ENCODE results near the gene STK17B. TPM values are rescaled to one million over a fixed set of nuclear protein-coding genes. Genes with fewer than 3 reads are reported as not detected.

Gene STK17B
- total and polyA plus RNA-seq, 8 donors, result 1.9 to 10.9 (median 6.9) TPM

- H3K36me3 ChIP-seq, result no peaks in the 10 kb centered on the region
- H3K4me3 ChIP-seq, result no peak overlapping the region
- peaks cover 0 to 3% (median 0%) of the 10 kb centered on the region in 3 donors for H3K4me1 ChIP-seq
- TF ChIP-seq CTCF (IDR thresholded peaks at IDR 0.05), result no peak
- no peaks in the 10 kb centered on the region for H3K27me3 ChIP-seq
- 80 to 91% methylated on average over 4 of the region's 4 CpGs for WGBS, 2 donors
- H3K9me3 ChIP-seq, result no peaks in the 10 kb centered on the region
- no peak for ATAC-seq
- intact Hi-C loops (cut with DNase I), result no loop called here
- no peak for DNase-seq
- FAIRE-seq, result no peak
- no peak overlapping the region for H3K27ac ChIP-seq
Observed at GRCh38 chr2:196117214-196117705, 54.1 kb downstream of the STK17B start.

- Histone ChIP-seq H3K4me3 (no peak overlapping the region), H3K27ac (peak overlapping the region in 3 of 4 donors; percentile 57 to 74 (median 62)), H3K4me1 (peaks cover 0 to 3% (median 0%) of the 10 kb centered on the region in 3 donors), H3K9me3 (no peaks in the 10 kb centered on the region), H3K36me3 (no peaks in the 10 kb centered on the region), H3K27me3 (no peaks in the 10 kb centered on the region)
- DNase-seq (no peak), ATAC-seq (peak; percentile 44 to 85 (median 60)), FAIRE-seq (no peak)
- intact Hi-C loops (cut with DNase I), result no loop called here
- WGBS, 2 donors, result 29 to 30% methylated on average over 7 of the region's 7 CpGs
- TF ChIP-seq CTCF (IDR thresholded peaks at IDR 0.05), result no peak
Observed at GRCh38 chr2:196113061-196113974, 58.1 kb downstream of the STK17B start.

- H3K4me1 ChIP-seq, result peaks cover 0 to 3% (median 0%) of the 10 kb centered on the region in 3 donors
- no peaks in the 10 kb centered on the region for H3K36me3 ChIP-seq
- peak overlapping the region in 2 of 4 donors; percentile 62 to 74 for H3K27ac ChIP-seq
- no peaks in the 10 kb centered on the region for H3K27me3 ChIP-seq
- 32 to 36% methylated on average over 5 of the region's 5 CpGs for WGBS, 2 donors
- no peak for TF ChIP-seq CTCF (IDR thresholded peaks at IDR 0.05)
- DNase-seq (no peak), ATAC-seq (peak; percentile 55 to 81 (median 56)), FAIRE-seq (no peak)
- H3K9me3 ChIP-seq, result no peaks in the 10 kb centered on the region
- H3K4me3 ChIP-seq, result no peak overlapping the region
- intact Hi-C loops (cut with DNase I), result no loop called here
Observed at GRCh38 chr2:196112418-196113034, 58.9 kb downstream of the STK17B start.

DNA sequence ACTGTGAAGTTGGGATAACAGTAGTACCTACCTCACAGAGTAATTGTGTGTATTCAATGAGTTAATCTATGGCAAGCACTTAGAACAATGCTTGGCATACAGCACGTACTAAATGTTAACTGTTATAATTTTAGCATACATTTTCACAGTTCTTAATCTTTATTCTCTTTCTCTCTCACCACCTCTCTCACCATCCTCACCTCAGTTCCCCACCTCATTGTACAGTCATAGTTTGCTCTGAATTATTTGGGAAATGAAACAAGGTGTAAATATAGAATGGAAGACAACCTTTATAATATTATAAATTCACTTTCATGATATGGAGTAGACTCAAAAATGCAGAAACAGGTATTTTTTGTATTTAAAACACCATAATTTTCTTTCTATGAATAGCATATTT lies 62.8 kb downstream of the STK17B start:
- FAIRE-seq, result no peak
- TF ChIP-seq CTCF (IDR thresholded peaks at IDR 0.05), result no peak
- no peak for ATAC-seq
- intact Hi-C loops (cut with DNase I), result no loop called here
- no peaks in the 10 kb centered on the region for H3K27me3 ChIP-seq
- DNase-seq, result no peak
- no peaks in the 10 kb centered on the region for H3K9me3 ChIP-seq
- no peaks in the 10 kb centered on the region for H3K4me1 ChIP-seq
- no peak overlapping the region for H3K27ac ChIP-seq
- WGBS, 2 donors, result 55 to 76% methylated on average over 1 of the region's 1 CpG
- H3K36me3 ChIP-seq, result no peaks in the 10 kb centered on the region
- no peak overlapping the region for H3K4me3 ChIP-seq

All from pancreas (tissue), 10 donors.